H1 (cell line): ENCODE measurements around the gene TEX29. TPM values are rescaled to one million over a fixed set of nuclear protein-coding genes. Genes with fewer than 3 reads are reported as not detected.

ENCODE experiments used
- CTCF ChIA-PET: fragments of 300-600 bp; sonication (Branson Sonifier 250); formaldehyde crosslinking; loops from one replicate; lab custom pipeline; 2021; ENCODE audit not compliant: partially characterized antibody; lab: Charles Lee
- POLR2A ChIA-PET: fragments of 300-600 bp; sonication (Branson Sonifier 250); formaldehyde crosslinking; loops from one replicate; lab custom pipeline; 2021; ENCODE audit warnings: inconsistent platforms; ENCODE audit not compliant: partially characterized antibody; lab: Charles Lee
- DNase-seq, 2 experiments: peaks; one replicate each; pipeline versions ENCODE4 v3.0.0 to v3.0.0-alpha.2; 2010 to 2022; ENCODE audit warnings: low spot score in 2 of 2, low read depth in 1 of 2, mixed read lengths in 1 of 2
- FAIRE-seq: peaks from 2 replicates; lab custom pipeline; 2011; peaks lifted over from hg19 to GRCh38; lab: Jason Lieb, UNC
- H2AFZ ChIP-seq: 2 replicates; pipeline ENCODE4 v1.8.1; 2012; ENCODE audit warnings: low read length, inconsistent platforms
- H2AK5ac ChIP-seq: 2 replicates; pipeline ENCODE4 v1.6.1; 2013; ENCODE audit warnings: low read depth, low read length
- H2BK120ac ChIP-seq: replicated peaks from 2 replicates; pipeline ENCODE3; 2013; ENCODE audit warnings: low read depth, low read length, inconsistent platforms
- H2BK12ac ChIP-seq: 2 replicates; pipeline ENCODE4 v1.6.1; 2013; ENCODE audit warnings: low read depth, low read length
- H2BK15ac ChIP-seq: 2 replicates; pipeline ENCODE4 v1.6.1; 2013; ENCODE audit warnings: low read length
- H2BK20ac ChIP-seq: 2 replicates; pipeline ENCODE4 v1.6.1; 2013; ENCODE audit warnings: low read length
- H2BK5ac ChIP-seq: 2 replicates; pipeline ENCODE4 v1.6.1; 2013; ENCODE audit warnings: low read depth, low read length
- H3K14ac ChIP-seq: 2 replicates; pipeline ENCODE4 v1.6.1; 2013; ENCODE audit warnings: inconsistent platforms; ENCODE audit not compliant: insufficient read length
- H3K18ac ChIP-seq: 2 replicates; pipeline ENCODE4 v1.6.1; 2013; ENCODE audit warnings: low read length; ENCODE audit errors: extremely low read depth
- H3K23ac ChIP-seq: 2 replicates; pipeline ENCODE4 v1.6.1; 2013; ENCODE audit warnings: inconsistent platforms; ENCODE audit not compliant: insufficient read length
- H3K23me2 ChIP-seq: 2 replicates; pipeline ENCODE4 v1.6.1; 2013; ENCODE audit warnings: low read depth, low read length
- H3K27ac ChIP-seq: 2 replicates; pipeline ENCODE4 v1.6.1; 2011; ENCODE audit warnings: low read depth, low read length, inconsistent platforms
- H3K27me3 ChIP-seq, 4 experiments: replicated peaks in 1 of 4; 1 replicate in 1 of 4; 2 replicates in 3 of 4; pipeline versions ENCODE4 v1.6.1 to v1.8.1; 2011 to 2013; ENCODE audit warnings: low read length in 3 of 4, mild to moderate bottlenecking in 3 of 4, inconsistent platforms in 2 of 4, mixed read lengths in 2 of 4, moderate library complexity in 1 of 4; ENCODE audit not compliant: control insufficient read depth in 3 of 4, insufficient read depth in 3 of 4; ENCODE audit errors: extremely low read depth in 1 of 4
- H3K36me3 ChIP-seq, 4 experiments: 2 replicates each; pipeline versions ENCODE4 v1.6.1 to v1.8.1; 2011 to 2013; ENCODE audit warnings: mild to moderate bottlenecking in 4 of 4, low read length in 3 of 4, moderate library complexity in 2 of 4, control low read depth in 1 of 4, inconsistent platforms in 1 of 4; ENCODE audit not compliant: insufficient read depth in 4 of 4, control insufficient read depth in 2 of 4
- H3K4ac ChIP-seq: replicated peaks from 2 replicates; pipeline ENCODE3; 2013; ENCODE audit warnings: low read length, low read depth, mixed read lengths, inconsistent platforms; ENCODE audit not compliant: insufficient read length
- H3K4me1 ChIP-seq, 4 experiments: replicated peaks in 1 of 4; 1 replicate in 1 of 4; 2 replicates in 3 of 4; pipeline versions ENCODE4 v1.6.1 to v1.8.1; 2011 to 2013; ENCODE audit warnings: low read length in 3 of 4, inconsistent platforms in 2 of 4, mixed read lengths in 1 of 4; ENCODE audit not compliant: insufficient read depth in 4 of 4, control insufficient read depth in 3 of 4
- H3K4me2 ChIP-seq, 2 experiments: 2 replicates each; pipeline versions ENCODE4 v1.6.1 to v1.8.1; 2011 to 2013; ENCODE audit warnings: low read depth in 2 of 2, low read length in 2 of 2, control low read depth in 1 of 2, inconsistent platforms in 1 of 2, mild to moderate bottlenecking in 1 of 2; ENCODE audit not compliant: insufficient read depth in 1 of 2
- H3K4me3 ChIP-seq, 4 experiments: fragments of 200-600, 300-600 bp in 1 of 4; sonication (generic), shearing (Covaris generic), sonication (Bioruptor Twin) in 1 of 4; 2 replicates each; pipeline versions ENCODE4 v1.5.1 to v1.8.1; 2011 to 2016; ENCODE audit warnings: low read length in 4 of 4, low read depth in 3 of 4, control low read depth in 2 of 4, inconsistent platforms in 2 of 4, mild to moderate bottlenecking in 2 of 4, mixed read lengths in 1 of 4, moderate library complexity in 1 of 4; ENCODE audit not compliant: insufficient read depth in 2 of 4; ENCODE audit errors: extremely low read depth in 1 of 4
- H3K56ac ChIP-seq: replicated peaks from 2 replicates; pipeline ENCODE3; 2013; ENCODE audit warnings: low read depth, mild to moderate bottlenecking, mixed read lengths, low read length, inconsistent platforms; ENCODE audit not compliant: insufficient read length
- H3K79me1 ChIP-seq: 2 replicates; pipeline ENCODE4 v1.6.1; 2013; ENCODE audit warnings: low read depth, low read length, control low read depth
- H3K79me2 ChIP-seq, 2 experiments: 2 replicates each; pipeline versions ENCODE4 v1.6.1 to v1.8.1; 2012 to 2013; ENCODE audit warnings: low read length in 2 of 2, mild to moderate bottlenecking in 2 of 2, inconsistent platforms in 1 of 2; ENCODE audit not compliant: insufficient read depth in 2 of 2, control insufficient read depth in 1 of 2
- H3K9ac ChIP-seq, 4 experiments: replicated peaks in 1 of 4; 1 replicate in 1 of 4; 2 replicates in 3 of 4; pipeline versions ENCODE4 v1.6.1 to v1.8.1; 2011 to 2013; ENCODE audit warnings: low read depth in 3 of 4, low read length in 3 of 4, control low read depth in 2 of 4, mild to moderate bottlenecking in 2 of 4, moderate library complexity in 2 of 4, inconsistent platforms in 1 of 4; ENCODE audit errors: extremely low read depth in 1 of 4
- H3K9me3 ChIP-seq, 2 experiments: 2 replicates each; pipeline versions ENCODE4 v1.6.1 to v1.8.1; 2012 to 2013; ENCODE audit warnings: mild to moderate bottlenecking in 2 of 2, moderate library complexity in 2 of 2, control low read depth in 1 of 2, inconsistent platforms in 1 of 2, low read depth in 1 of 2, low read length in 1 of 2, mixed read lengths in 1 of 2; ENCODE audit not compliant: insufficient read depth in 2 of 2
- H4K20me1 ChIP-seq, 2 experiments: replicated peaks in 1 of 2; 2 replicates each; pipeline versions ENCODE3 to v1.8.1; 2011 to 2013; ENCODE audit warnings: inconsistent platforms in 2 of 2, low read length in 2 of 2, mild to moderate bottlenecking in 1 of 2; ENCODE audit not compliant: insufficient read depth in 2 of 2, control insufficient read depth in 1 of 2
- H4K5ac ChIP-seq: 2 replicates; pipeline ENCODE4 v1.6.1; 2013; ENCODE audit warnings: low read length, low read depth, mixed read lengths, inconsistent platforms; ENCODE audit not compliant: insufficient read length
- H4K8ac ChIP-seq: 2 replicates; pipeline ENCODE4 v1.8.0; 2013; ENCODE audit warnings: mild to moderate bottlenecking, moderate library complexity, low read length, inconsistent platforms; ENCODE audit not compliant: insufficient read depth; ENCODE audit errors: extremely low read depth
- H4K91ac ChIP-seq: replicated peaks from 2 replicates; pipeline ENCODE3; 2013; ENCODE audit warnings: low read length, mixed read lengths, inconsistent platforms; ENCODE audit not compliant: insufficient read length
- GTF2F1 ChIP-seq: IDR thresholded peaks from 2 replicates; pipeline ENCODE4 v1.6.1; 2012; ENCODE audit warnings: low read depth, low read length, improper control_type of control experiment, borderline replicate concordance
- WGBS, 2 experiments: shearing (Covaris generic) in 1 of 2; methylation state at CpG; one replicate each; pipeline versions ENCODE4 v1.1.6 to v1.1.7; 2013 to 2015; ENCODE audit warnings: low lambda C conversion rate in 2 of 2, mixed read lengths in 2 of 2, inconsistent platforms in 1 of 2, low coverage in 1 of 2, missing lambda C conversion rate in 1 of 2; ENCODE audit not compliant: insufficient replicate concordance in 2 of 2, insufficient coverage in 1 of 2, insufficient read length in 1 of 2; ENCODE audit errors: extremely low coverage in 1 of 2, missing lambda C conversion rate in 1 of 2; 5-methylcytosine and 5-hydroxymethylcytosine counted together
- polyA plus RNA-seq, 7 experiments: library from polyadenylated mRNA; depleted of rRNA in 3 of 7; stranded (reverse) in 5 of 7; unstranded in 2 of 7; fragments of >200 nt in 5 of 7; fragments of 200-250 nt in 2 of 7; gene quantifications; 1 replicate in 5 of 7; 2 replicates in 1 of 7; 4 replicates in 1 of 7; pipeline versions ENCODE4 v1.2.1 to v1.2.3, GENCODE V29; 2011 to 2013; ENCODE audit warnings: missing spikeins in 2 of 7, mixed read lengths in 2 of 7
- total RNA-seq: library from RNA; stranded (reverse); fragmentation: NEBNext Ultra II Directional; extraction: Animal tissue kit (Norgen Biotek cat#: 25700); gene quantifications from 2 replicates; pipeline ENCODE4 v1.2.1, GENCODE V29; 2021

Gene TEX29
- total and polyA plus RNA-seq, 2 of the 8 experiments (the other 6 are each of a cell fraction or from before 2014, with no cell fraction given) = 0.08 TPM; not detected in 1

- WGBS, 2 experiments = 84% methylated on average over 4 of the region's 4 CpGs; no CpG with 5 or more reads in 1 of the 2 experiments
- Histone ChIP-seq H4K5ac (no peak overlapping the region), H4K20me1 (no peaks in the 10 kb centered on the region), H3K14ac (no peak overlapping the region), H3K27me3 (no peaks in the 10 kb centered on the region), H2BK12ac (no peak overlapping the region), H3K27ac (no peak overlapping the region), H3K23me2 (peaks cover 3% of the 10 kb centered on the region; the same call in 1 of the 2 replicates), H2BK15ac (no peak overlapping the region), H3K56ac (no peak overlapping the region), H3K4me3 (no peak overlapping the region), H3K36me3 (no peaks in the 10 kb centered on the region), H2BK120ac (no peak overlapping the region), H4K8ac (no peak overlapping the region), H2BK5ac (no peak overlapping the region), H3K18ac (no peak overlapping the region), H3K9ac (no peak overlapping the region), H3K9me3 (no peaks in the 10 kb centered on the region), H2BK20ac (no peak overlapping the region), H3K79me2 (no peaks in the 10 kb centered on the region), H3K79me1 (no peaks in the 10 kb centered on the region), H3K23ac (no peak overlapping the region), H3K4me2 (no peak overlapping the region), H2AFZ (no peak overlapping the region), H3K4me1 (peaks cover 0 to 7% (median 5%) of the 10 kb centered on the region in 4 experiments; a peak in 5 of 7 replicates), H2AK5ac (no peak overlapping the region), H3K4ac (no peak overlapping the region), H4K91ac (no peak overlapping the region)
- ChIA-PET POLR2A (interaction anchor here (0.9 kb wide), 1 partner anchor 11 kb away, joined by 3 read pairs; no protein-coding TSS in a partner anchor), CTCF (interaction anchor here (1.0 to 1.9 kb wide), 2 partner anchors 12 to 72 kb away, joined by 3 to 6 read pairs; no protein-coding TSS in a partner anchor)
- TF ChIP-seq GTF2F1 = no peak
- DNase-seq (no peak), FAIRE-seq (no peak)
These were observed 36.4 kb downstream of the TEX29 start for GRCh38 chr13:111356795-111357194.
